Measurements from ENCODE around the gene XPOT. TPM values are rescaled to one million over a fixed set of nuclear protein-coding genes. Genes with fewer than 3 reads are reported as not detected.

XPOT gene
- total RNA-seq, 1 experiment from 2014 or later, result 298 TPM

GRCh38 chr12:64430886-64431285 is 26.7 kb downstream of the XPOT start:
- no peak overlapping the region for H3K4me3 Mint-ChIP-seq (ENCODE audit: unreplicated experiment)
- TF ChIP-seq CTCF (IDR thresholded peaks at IDR 0.05; ENCODE audit: unreplicated experiment), result no peak
- peak overlapping the region; percentile 61 for H3K27ac Mint-ChIP-seq (ENCODE audit: low read depth, unreplicated experiment)
- H3K4me1 Mint-ChIP-seq (ENCODE audit: insufficient read depth, unreplicated experiment), result no peaks in the 10 kb centered on the region
- ChIA-PET POLR2A (interaction anchor here (1.1 to 1.5 kb wide), 2 partner anchors 16 to 20 kb away, joined by 3 to 6 read pairs; no protein-coding TSS in a partner anchor), CTCF (interaction anchor here (0.6 to 0.7 kb wide), 2 partner anchors 51 to 309 kb away, joined by 3 read pairs; no protein-coding TSS in a partner anchor)
- H3K36me3 Mint-ChIP-seq (ENCODE audit: insufficient read depth, unreplicated experiment), result peaks cover 100% of the 10 kb centered on the region
- BruUV-seq (replicated peaks), result no TSS peak
- intact Hi-C loops (cut with micrococcal nuclease), result no loop called here
- H3K9me3 Mint-ChIP-seq (ENCODE audit: unreplicated experiment), result no peaks in the 10 kb centered on the region
- DNase-seq (ENCODE audit: unreplicated experiment), result no peak
- no peaks in the 10 kb centered on the region for H3K27me3 Mint-ChIP-seq (ENCODE audit: insufficient read depth, unreplicated experiment)

- intact Hi-C loops (cut with micrococcal nuclease), result no loop called here
- Mint-ChIP-seq H3K36me3 (ENCODE audit: insufficient read depth, unreplicated experiment) (peaks cover 100% of the 10 kb centered on the region), H3K4me3 (ENCODE audit: unreplicated experiment) (no peak overlapping the region), H3K4me1 (ENCODE audit: insufficient read depth, unreplicated experiment) (no peaks in the 10 kb centered on the region), H3K27ac (ENCODE audit: low read depth, unreplicated experiment) (no peak overlapping the region), H3K9me3 (ENCODE audit: unreplicated experiment) (no peaks in the 10 kb centered on the region), H3K27me3 (ENCODE audit: insufficient read depth, unreplicated experiment) (no peaks in the 10 kb centered on the region)
- no TSS peak for BruUV-seq (replicated peaks)
- DNase-seq (ENCODE audit: unreplicated experiment), result no peak
- TF ChIP-seq CTCF (IDR thresholded peaks at IDR 0.05; ENCODE audit: unreplicated experiment), result no peak
- CTCF ChIA-PET, result interaction anchor here (0.6 to 1.0 kb wide), 3 partner anchors 9 to 308 kb away, joined by 3 to 5 read pairs (median 5); no protein-coding TSS in a partner anchor
- POLR2A ChIA-PET, result interaction anchor here (0.6 to 1.5 kb wide), 2 partner anchors 9 to 19 kb away, joined by 3 to 6 read pairs; no protein-coding TSS in a partner anchor
Measured at GRCh38 chr12:64431791-64432190, 27.6 kb downstream of the XPOT start.

GRCh38 chr12:64433915-64434314 is 29.7 kb downstream of the XPOT start:
- no peak for TF ChIP-seq CTCF (IDR thresholded peaks at IDR 0.05; ENCODE audit: unreplicated experiment)
- POLR2A ChIA-PET, result no interaction called here
- intact Hi-C loops (cut with micrococcal nuclease), result no loop called here

GRCh38 chr12:64440100-64440499 is 35.9 kb downstream of the XPOT start:
- ChIA-PET POLR2A (interaction anchor here (1.5 kb wide), 1 partner anchor 11 kb away, joined by 7 read pairs; no protein-coding TSS in a partner anchor), CTCF (interaction anchor here (0.8 kb wide), 1 partner anchor 10 kb away, joined by 4 read pairs; no protein-coding TSS in a partner anchor)
- Mint-ChIP-seq H3K4me1 (ENCODE audit: insufficient read depth, unreplicated experiment) (peaks cover 7% of the 10 kb centered on the region), H3K36me3 (ENCODE audit: insufficient read depth, unreplicated experiment) (peaks cover 93% of the 10 kb centered on the region), H3K27me3 (ENCODE audit: insufficient read depth, unreplicated experiment) (no peaks in the 10 kb centered on the region), H3K4me3 (ENCODE audit: unreplicated experiment) (no peak overlapping the region), H3K9me3 (ENCODE audit: unreplicated experiment) (no peaks in the 10 kb centered on the region), H3K27ac (ENCODE audit: low read depth, unreplicated experiment) (no peak overlapping the region)
- BruUV-seq (replicated peaks), result no TSS peak
- intact Hi-C loops (cut with micrococcal nuclease), result no loop called here
- no peak for TF ChIP-seq CTCF (IDR thresholded peaks at IDR 0.05; ENCODE audit: unreplicated experiment)
- no peak for DNase-seq (ENCODE audit: unreplicated experiment)

More at GRCh38 chr12:64433915-64434314, 29.7 kb downstream of the XPOT start:
- CTCF ChIA-PET, result no interaction called here
- H3K36me3 Mint-ChIP-seq (ENCODE audit: insufficient read depth, unreplicated experiment), result peaks cover 100% of the 10 kb centered on the region
- H3K4me3 Mint-ChIP-seq (ENCODE audit: unreplicated experiment), result no peak overlapping the region
- no peak for DNase-seq (ENCODE audit: unreplicated experiment)
- H3K27ac Mint-ChIP-seq (ENCODE audit: low read depth, unreplicated experiment), result no peak overlapping the region
- no peaks in the 10 kb centered on the region for H3K27me3 Mint-ChIP-seq (ENCODE audit: insufficient read depth, unreplicated experiment)
- no peaks in the 10 kb centered on the region for H3K9me3 Mint-ChIP-seq (ENCODE audit: unreplicated experiment)
- H3K4me1 Mint-ChIP-seq (ENCODE audit: insufficient read depth, unreplicated experiment), result peaks cover 7% of the 10 kb centered on the region
- BruUV-seq (replicated peaks), result no TSS peak
